GM06990 (cell line): Measurements from ENCODE around the gene VPS37C.

ENCODE experiments used
- DNase-seq: peaks from one replicate; pipeline ENCODE4 v3.0.0-alpha.2; 2011; ENCODE audit not compliant: insufficient read length; ENCODE audit errors: extremely low read depth
- H3K27me3 ChIP-seq: replicated peaks from 2 replicates; pipeline ENCODE4 v1.6.0; 2011; ENCODE audit warnings: low read length; ENCODE audit not compliant: control insufficient read depth, insufficient read depth
- H3K36me3 ChIP-seq: 2 replicates; pipeline ENCODE4 v1.5.1; 2011; ENCODE audit warnings: low read length; ENCODE audit not compliant: control insufficient read depth, insufficient read depth
- H3K4me3 ChIP-seq: replicated peaks from 2 replicates; pipeline ENCODE4 v1.5.1; 2011; ENCODE audit warnings: low read depth, mild to moderate bottlenecking, control low read depth, low read length
- TF ChIP-seq, protein P1 (sequence below): IDR thresholded peaks from 2 replicates; pipeline ENCODE4 v1.5.1; 2011; ENCODE audit warnings: low read length, control low read depth, mild to moderate bottlenecking, inconsistent platforms; ENCODE audit not compliant: insufficient read depth, poor library complexity, severe bottlenecking

VPS37C gene

DNA sequence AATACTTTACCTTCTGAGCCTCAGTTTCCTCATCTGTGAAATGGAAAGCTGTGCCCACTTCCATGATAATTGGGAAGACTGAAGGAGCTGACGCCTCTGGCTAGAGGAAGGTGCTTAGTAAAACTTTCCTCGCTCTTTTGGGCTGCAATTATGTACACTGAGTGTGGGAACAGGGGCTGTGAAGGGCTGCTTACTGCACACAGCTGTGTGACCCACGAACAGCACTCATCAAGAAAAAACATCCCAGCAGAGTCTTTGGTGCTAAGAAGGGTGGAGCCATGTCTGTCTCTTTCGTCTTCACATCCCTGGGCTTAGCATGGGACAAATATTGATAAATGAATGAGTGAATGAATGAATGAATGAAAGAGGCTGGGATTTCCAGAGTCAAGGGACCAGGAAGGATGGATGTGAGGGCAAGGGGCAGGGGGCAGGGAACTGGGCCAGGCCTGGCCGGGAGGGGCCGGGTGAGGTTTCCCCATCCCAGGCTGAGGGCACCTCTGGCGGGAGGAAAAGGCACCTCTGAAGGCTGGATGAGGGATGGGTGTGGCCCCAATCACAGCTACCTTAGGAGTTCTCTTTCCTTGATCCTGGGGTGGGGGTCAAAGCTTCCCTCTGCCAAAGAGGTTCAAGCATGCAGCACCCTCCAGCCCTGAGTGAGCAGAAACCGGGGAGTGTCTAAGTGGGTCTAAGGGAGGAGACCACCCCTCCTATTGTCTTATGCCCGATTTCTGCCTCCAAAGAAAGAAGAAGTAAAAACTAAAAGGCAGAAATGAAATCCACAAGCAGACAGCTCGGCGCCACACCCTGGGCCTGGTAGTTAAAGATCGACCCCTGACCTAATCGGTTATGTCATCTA, 68.1 kb downstream of the VPS37C start:
- DNase-seq = no peak
- no peaks in the 10 kb centered on the region for H3K36me3 ChIP-seq
- no peaks in the 10 kb centered on the region for H3K27me3 ChIP-seq
- H3K4me3 ChIP-seq = no peak overlapping the region
- TF ChIP-seq, protein P1, sequence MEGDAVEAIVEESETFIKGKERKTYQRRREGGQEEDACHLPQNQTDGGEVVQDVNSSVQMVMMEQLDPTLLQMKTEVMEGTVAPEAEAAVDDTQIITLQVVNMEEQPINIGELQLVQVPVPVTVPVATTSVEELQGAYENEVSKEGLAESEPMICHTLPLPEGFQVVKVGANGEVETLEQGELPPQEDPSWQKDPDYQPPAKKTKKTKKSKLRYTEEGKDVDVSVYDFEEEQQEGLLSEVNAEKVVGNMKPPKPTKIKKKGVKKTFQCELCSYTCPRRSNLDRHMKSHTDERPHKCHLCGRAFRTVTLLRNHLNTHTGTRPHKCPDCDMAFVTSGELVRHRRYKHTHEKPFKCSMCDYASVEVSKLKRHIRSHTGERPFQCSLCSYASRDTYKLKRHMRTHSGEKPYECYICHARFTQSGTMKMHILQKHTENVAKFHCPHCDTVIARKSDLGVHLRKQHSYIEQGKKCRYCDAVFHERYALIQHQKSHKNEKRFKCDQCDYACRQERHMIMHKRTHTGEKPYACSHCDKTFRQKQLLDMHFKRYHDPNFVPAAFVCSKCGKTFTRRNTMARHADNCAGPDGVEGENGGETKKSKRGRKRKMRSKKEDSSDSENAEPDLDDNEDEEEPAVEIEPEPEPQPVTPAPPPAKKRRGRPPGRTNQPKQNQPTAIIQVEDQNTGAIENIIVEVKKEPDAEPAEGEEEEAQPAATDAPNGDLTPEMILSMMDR = no peak

DNA sequence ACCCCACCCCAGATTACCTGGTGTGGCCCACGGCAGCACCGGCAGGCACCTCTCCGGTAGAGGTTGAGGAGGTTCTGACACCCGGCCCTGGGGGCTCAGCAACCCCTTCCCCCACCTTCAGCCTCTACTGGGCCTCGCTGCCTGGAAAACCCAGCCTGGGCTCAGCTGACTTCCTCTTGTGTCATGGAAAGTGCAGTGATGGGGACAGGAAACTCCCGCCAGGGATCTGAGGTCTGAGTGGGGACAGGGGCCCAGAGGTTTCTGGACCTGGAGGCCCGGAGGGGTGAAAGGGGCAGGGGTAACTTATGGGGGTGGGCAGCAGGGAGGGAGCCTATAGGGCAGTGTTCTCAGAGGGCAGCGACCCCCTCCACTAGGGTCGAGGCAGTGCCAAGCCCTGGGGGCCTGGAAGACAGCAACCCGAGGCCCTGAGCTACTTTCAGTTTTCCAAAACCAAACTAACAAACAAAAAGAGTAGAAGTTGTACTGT, 68.9 kb downstream of the VPS37C start:
- DNase-seq = peak; percentile 70
- no peaks in the 10 kb centered on the region for H3K27me3 ChIP-seq
- H3K36me3 ChIP-seq = no peaks in the 10 kb centered on the region
- peak overlapping the region; percentile 65 for H3K4me3 ChIP-seq
- TF ChIP-seq, protein P1 = no peak

DNA sequence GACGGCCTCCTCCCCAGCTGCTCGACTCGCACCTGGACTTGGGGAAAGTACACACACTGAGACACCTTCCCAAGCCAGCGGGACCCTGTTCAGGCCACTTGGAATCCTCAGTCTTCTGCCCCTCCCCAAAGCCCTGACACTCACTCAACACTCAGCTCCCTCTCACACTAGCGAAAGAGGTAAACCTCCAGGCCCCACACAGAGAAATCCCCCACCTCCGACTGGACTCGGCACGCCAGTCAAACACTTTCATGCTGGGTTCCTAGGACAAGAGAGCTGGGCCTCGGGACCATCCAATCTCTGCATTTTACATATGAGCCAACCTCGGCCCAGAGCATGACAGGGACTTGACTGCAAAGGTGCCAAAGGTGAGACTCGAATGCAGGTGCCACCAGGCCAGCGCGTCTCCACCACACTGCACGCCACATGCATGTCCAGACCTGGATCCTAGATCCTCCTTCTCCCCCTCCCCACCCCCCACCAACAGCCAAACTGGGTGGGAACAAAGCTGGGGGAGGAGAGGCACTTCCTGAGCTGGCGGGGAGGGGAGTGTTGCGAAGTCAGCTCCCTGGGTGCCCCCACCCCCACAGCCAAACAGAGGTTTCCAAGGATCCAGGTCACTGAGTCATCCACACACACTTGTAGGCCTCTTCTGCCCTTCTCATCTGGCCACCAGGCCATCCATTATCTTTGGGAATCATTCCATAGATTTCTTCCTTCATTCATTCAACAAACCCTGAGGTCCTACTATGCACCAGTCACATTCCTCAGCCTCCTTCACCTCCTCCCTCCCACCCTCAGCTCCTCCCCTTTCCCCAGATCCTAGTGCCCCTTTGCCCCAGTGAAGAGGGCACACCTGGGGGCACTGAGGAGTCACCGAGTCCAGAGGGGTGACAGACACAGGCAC, 69.6 kb downstream of the VPS37C start:
- DNase-seq = peak; percentile 57
- Histone ChIP-seq H3K27me3 (no peaks in the 10 kb centered on the region), H3K4me3 (peak overlapping the region; percentile 65), H3K36me3 (no peaks in the 10 kb centered on the region)
- TF ChIP-seq, protein P1 = no peak

DNA sequence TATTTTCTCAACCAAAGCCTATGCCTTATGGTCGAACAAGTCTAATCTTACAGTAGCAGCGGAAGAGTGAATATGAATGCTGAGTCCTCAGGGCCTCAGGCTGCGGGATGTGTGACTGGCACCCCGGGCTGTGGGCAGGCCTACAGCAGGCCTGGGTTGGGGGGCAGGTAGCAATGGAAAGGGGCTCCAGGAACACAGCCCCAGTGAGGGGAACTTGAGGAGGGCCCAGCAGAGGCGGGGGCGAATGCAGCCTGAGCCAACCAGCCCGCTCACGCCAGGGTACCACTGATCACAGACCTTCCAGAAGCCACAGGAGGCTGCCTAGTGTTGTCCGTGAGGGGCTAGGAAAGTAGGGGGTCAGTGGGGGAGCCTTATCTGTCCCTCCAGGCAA, 70.2 kb downstream of the VPS37C start:
- no peak for DNase-seq
- no peaks in the 10 kb centered on the region for H3K36me3 ChIP-seq
- no peaks in the 10 kb centered on the region for H3K27me3 ChIP-seq
- peak overlapping the region; percentile 65 for H3K4me3 ChIP-seq
- TF ChIP-seq, protein P1 = no peak

DNA sequence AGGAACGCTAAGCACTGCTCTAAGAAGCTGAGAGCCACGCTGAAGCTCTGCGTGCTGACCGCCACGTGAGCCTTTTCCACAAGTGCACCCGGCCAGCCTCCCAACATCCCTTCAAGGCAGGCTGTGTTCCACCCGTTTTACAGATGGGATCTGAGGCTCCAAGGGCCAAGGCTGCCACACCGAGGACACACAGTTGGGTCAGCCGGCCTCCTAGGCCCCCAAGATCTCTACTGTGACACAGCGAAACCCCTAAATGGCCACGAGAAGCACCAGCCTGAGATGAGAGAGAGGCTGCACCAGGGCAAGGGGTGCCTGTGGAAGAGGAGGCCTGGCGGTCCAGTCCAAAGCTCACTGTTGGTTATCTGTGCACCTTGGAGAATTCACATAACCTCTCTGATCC, 70.7 kb downstream of the VPS37C start:
- TF ChIP-seq, protein P1 = no peak

More for the DNA sequence above, 70.7 kb downstream of the VPS37C start:
- no peaks in the 10 kb centered on the region for H3K27me3 ChIP-seq
- no peak for DNase-seq
- no peaks in the 10 kb centered on the region for H3K36me3 ChIP-seq
- peak overlapping the region; percentile 65 for H3K4me3 ChIP-seq
